A549 (cell line): ENCODE measurements around the gene VIPR1. TPM values are rescaled to one million over a fixed set of nuclear protein-coding genes. Genes with fewer than 3 reads are reported as not detected.
"Not testable (repeated sequence)": the region's sequence is repeated elsewhere in the genome, so short reads cannot be mapped to it uniquely, and the experiment has no call there.

Source experiments
- ATAC-seq, 2 experiments: fragments of 200-7000 bp in 1 of 2; fragments of >200 bp in 1 of 2; cut with Nextera tagmentation in 1 of 2; cut with Tn5 transposase in 1 of 2; 3 replicates each; pipeline versions ENCODE4 v1.8.0 to v1.9.1; 2018 to 2020; ENCODE audit warnings: mild to moderate bottlenecking in 1 of 2, moderate library complexity in 1 of 2
- CTCF ChIA-PET: fragments of 300-600 bp; sonication (Branson Sonifier 250); formaldehyde crosslinking; extraction: SDS; loops from one replicate; lab custom pipeline; 2021; ENCODE audit warnings: antibody characterized with exemption, inconsistent platforms; lab: Yijun Ruan, JAX
- POLR2A ChIA-PET: fragments of 350-600 bp; formaldehyde crosslinking; extraction: SDS; loops from one replicate; lab custom pipeline; 2021; ENCODE audit warnings: antibody characterized with exemption, inconsistent platforms; lab: Yijun Ruan, JAX
- DNase-seq, 2 experiments: peaks; one replicate each; pipeline versions ENCODE4 v3.0.0 to v3.0.0-alpha.2; 2011 to 2016; ENCODE audit warnings: low read depth in 1 of 2, low spot score in 1 of 2
- FAIRE-seq: peaks from 2 replicates; lab custom pipeline; 2011; peaks lifted over from hg19 to GRCh38; lab: Jason Lieb, UNC
- H3K27ac ChIP-seq, 2 experiments: fragments of >200 bp; sonication (Bioruptor Twin); formaldehyde crosslinking; 3 replicates each; pipeline ENCODE4 v1.5.1; 2016 to 2017
- H3K4me1 ChIP-seq: fragments of >200 bp; sonication (Bioruptor Twin); formaldehyde crosslinking; 3 replicates; pipeline ENCODE4 v1.6.1; 2016
- H3K4me2 ChIP-seq: fragments of >200 bp; sonication (Bioruptor Twin); formaldehyde crosslinking; 3 replicates; pipeline ENCODE4 v1.6.1; 2016
- H3K4me3 ChIP-seq: fragments of >200 bp; sonication (Bioruptor Twin); formaldehyde crosslinking; 3 replicates; pipeline ENCODE4 v1.5.1; 2016
- H3K9me3 ChIP-seq: fragments of >200 bp; sonication (Bioruptor Twin); formaldehyde crosslinking; 3 replicates; pipeline ENCODE4 v1.6.1; 2016
- BHLHE40 ChIP-seq: IDR thresholded peaks from 2 replicates; pipeline ENCODE4 v1.6.1; 2012; ENCODE audit warnings: low read depth, low read length, inconsistent platforms
- CHD4 ChIP-seq: fragments of 200-600 bp; sonication (generic); IDR thresholded peaks from 2 replicates; pipeline ENCODE4 v1.6.1; 2016; ENCODE audit warnings: antibody characterized with exemption, mild to moderate bottlenecking, borderline replicate concordance
- CTCF ChIP-seq: fragments of >200 bp; sonication (Bioruptor Twin); formaldehyde crosslinking; IDR thresholded peaks from 3 replicates; pipeline ENCODE4 v1.5.1; 2016
- HDAC2 ChIP-seq: fragments of 200-600 bp; sonication (generic); IDR thresholded peaks from 2 replicates; pipeline ENCODE4 v1.6.1; 2016
- JUN ChIP-seq, 2 experiments: fragments of >200 bp; sonication (Bioruptor Twin); formaldehyde crosslinking; IDR thresholded peaks; 2 replicates in 1 of 2; 3 replicates in 1 of 2; pipeline ENCODE4 v1.6.1; 2016 to 2017
- NPAS2 ChIP-seq: fragments of 250-450 bp; sonication (Bioruptor Pico); IDR thresholded peaks from 2 replicates; pipeline ENCODE4 v1.8.0; 2022; ENCODE audit warnings: mild to moderate bottlenecking, moderate library complexity, borderline replicate concordance
- RAD21 ChIP-seq, 2 experiments: fragments of >200 bp in 1 of 2; sonication (Bioruptor Twin) in 1 of 2; formaldehyde crosslinking in 1 of 2; IDR thresholded peaks in 1 of 2; conservative IDR thresholded peaks in 1 of 2; 2 replicates in 1 of 2; 3 replicates in 1 of 2; pipeline ENCODE4 v1.6.1; 2012 to 2018; ENCODE audit warnings: inconsistent platforms in 1 of 2
- REST ChIP-seq: fragments of 200-600 bp; sonication (generic); IDR thresholded peaks from 2 replicates; pipeline ENCODE4 v1.6.1; 2016; ENCODE audit warnings: antibody characterized with exemption, mild to moderate bottlenecking, moderate library complexity
- RFX5 ChIP-seq: fragments of 450-650 bp; IDR thresholded peaks from 2 replicates; pipeline ENCODE4 v1.7.1; 2014; ENCODE audit warnings: antibody characterized with exemption, mild to moderate bottlenecking, moderate library complexity
- SMC3 ChIP-seq: fragments of >200 bp; sonication (Bioruptor Twin); formaldehyde crosslinking; IDR thresholded peaks from 3 replicates; pipeline ENCODE4 v1.6.1; 2018; ENCODE audit warnings: inconsistent platforms
- SREBF2 ChIP-seq: fragments of 450-650 bp; IDR thresholded peaks from 2 replicates; pipeline ENCODE4 v1.6.1; 2014; ENCODE audit warnings: mild to moderate bottlenecking, moderate library complexity
- ZFP36 ChIP-seq: fragments of 450-650 bp; IDR thresholded peaks from 2 replicates; pipeline ENCODE4 v1.6.1; 2014; ENCODE audit warnings: borderline replicate concordance; ENCODE audit not compliant: partially characterized antibody
- ZSCAN20 ChIP-seq: fragments of 250-450 bp; sonication (Bioruptor Pico); IDR thresholded peaks from 2 replicates; pipeline ENCODE4 v1.8.0; 2022; ENCODE audit warnings: mild to moderate bottlenecking, moderate library complexity
- WGBS: methylation state at CpG from one replicate; pipeline ENCODE4 v1.1.6; 2017; ENCODE audit errors: missing lambda C conversion rate; 5-methylcytosine and 5-hydroxymethylcytosine counted together
- polyA plus RNA-seq, 4 experiments: library from polyadenylated mRNA; depleted of rRNA in 3 of 4; stranded (reverse); fragments of >200 nt; fragmentation: RNase III in 1 of 4; extraction: RNeasy Plus Mini Kit Qiagen cat#74134 plus additional on column Dnase treatment in 1 of 4; gene quantifications; 2 replicates in 3 of 4; 3 replicates in 1 of 4; pipeline ENCODE4 v1.2.3, GENCODE V29; 2011 to 2017

Gene VIPR1
- polyA plus RNA-seq, 2 of the 4 experiments (the other 2 are of a cell fraction), result 0.26 to 0.80 TPM

DNA sequence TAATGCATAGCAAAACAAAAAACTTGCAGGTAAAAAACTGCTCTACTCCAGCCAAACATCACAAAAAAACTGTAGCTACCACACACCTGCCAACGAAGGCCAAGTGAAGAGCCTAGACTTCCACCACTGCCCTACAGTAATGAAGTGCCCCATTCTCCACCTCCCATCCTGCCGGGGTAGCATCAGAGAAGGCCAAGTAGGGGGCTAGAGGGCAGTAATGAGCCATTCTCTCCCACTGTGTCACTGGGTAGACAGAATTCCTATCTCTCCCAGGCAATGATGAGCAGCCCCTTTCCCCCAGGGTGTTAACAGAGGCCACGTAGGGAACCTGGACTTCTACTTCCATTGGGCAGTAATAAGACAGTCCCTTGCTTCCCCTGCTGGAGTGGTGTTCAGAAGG lies 69.8 kb downstream of the VIPR1 start:
- DNase-seq, result peak; percentile 45 to 51
- 44% methylated on average over 3 of the region's 3 CpGs for WGBS
- POLR2A ChIA-PET, result no interaction called here

DNA sequence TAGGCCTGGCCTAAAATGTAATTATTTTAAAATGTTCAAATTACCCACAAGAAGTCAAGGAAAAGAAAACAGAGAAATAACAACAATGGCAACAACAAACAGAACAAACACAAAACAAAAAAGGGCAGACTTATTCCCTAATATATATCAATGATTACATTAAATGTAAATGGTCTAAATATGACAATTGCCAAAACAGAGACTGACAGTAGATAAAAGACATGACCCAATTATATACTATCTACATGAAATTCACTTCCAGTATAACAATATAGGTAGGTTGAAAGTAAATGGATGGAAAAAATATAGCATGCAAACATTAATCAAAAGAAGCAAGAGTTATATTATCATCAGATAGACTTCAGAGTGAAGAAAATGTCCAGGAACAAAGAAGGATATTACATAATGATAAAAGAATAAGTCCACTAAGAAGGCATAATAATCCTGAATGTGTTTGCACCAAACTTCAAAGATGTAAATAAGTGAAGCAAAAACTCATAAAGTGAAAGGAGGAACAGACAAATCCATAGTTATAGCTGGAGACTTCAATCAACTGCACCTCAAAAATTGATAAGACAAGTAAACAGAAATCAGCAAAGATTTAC lies 72.8 kb downstream of the VIPR1 start:
- POLR2A ChIA-PET, result interaction anchor here (0.9 kb wide), 1 partner anchor 15 kb away, joined by 3 read pairs; the partner anchor contains the start of gene SS18L2

More for the DNA sequence above, 69.8 kb downstream of the VIPR1 start:
- no peaks in the 10 kb centered on the region for H3K4me1 ChIP-seq
- H3K27ac ChIP-seq, result no peak overlapping the region
- no peak overlapping the region for H3K4me2 ChIP-seq
- ATAC-seq (peak; percentile 96 to 99), FAIRE-seq (no peak)
- H3K4me3 ChIP-seq, result no peak overlapping the region
- CTCF ChIA-PET, result interaction anchor here (0.6 to 1.4 kb wide), 9 partner anchors 8 to 182 kb away, joined by 3 to 5 read pairs (median 3); partner anchors contain the start of gene SS18L2
- peak; percentile 23; the same call in 1 of the 3 replicates for TF ChIP-seq SMC3
- TF ChIP-seq CTCF, result peak; percentile 41
- peak in 1 of 2 experiments; percentile 37; a peak in 2 of 5 replicates for TF ChIP-seq RAD21 (conservative IDR thresholded peaks at IDR 0.05 in 1 of 2, IDR thresholded peaks at IDR 0.05 in 1 of 2)
- TF ChIP-seq SREBF2, result no peak
- peaks cover 10% of the 10 kb centered on the region; the same call in 2 of the 3 replicates for H3K9me3 ChIP-seq

GRCh38 chr3:42578054-42578453 lies 75.6 kb downstream of the VIPR1 start:
- Histone ChIP-seq H3K27ac (no peak overlapping the region), H3K4me2 (no peak overlapping the region), H3K4me3 (no peak overlapping the region), H3K9me3 (peaks cover 10% of the 10 kb centered on the region; the same call in 2 of the 3 replicates), H3K4me1 (peaks cover 19% of the 10 kb centered on the region)
- TF ChIP-seq HDAC2 (no peak), CTCF (no peak), NPAS2 (CRISPR knock-in tag) (no peak), RFX5 (no peak), ZSCAN20 (CRISPR knock-in tag) (no peak), BHLHE40 (no peak), REST (no peak), JUN (IDR thresholded peaks at IDR 0.05) (no peak)
- POLR2A ChIA-PET, result no interaction called here
- CTCF ChIA-PET, result interaction anchor here (1.1 kb wide), 1 partner anchor 167 kb away, joined by 3 read pairs; no protein-coding TSS in a partner anchor
- 87% methylated on average over 4 of the region's 4 CpGs for WGBS
- FAIRE-seq (no peak), DNase-seq (no peak), ATAC-seq (no peak)

More for the DNA sequence above, 72.8 kb downstream of the VIPR1 start:
- CTCF ChIA-PET, result no interaction called here
- TF ChIP-seq ZFP36 (no peak), CHD4 (no peak), HDAC2 (0 out of 2 replicates have a peak, but pooled peaks have one; percentile 33)
- Histone ChIP-seq H3K4me2 (no peak overlapping the region), H3K4me3 (no peak overlapping the region), H3K9me3 (peaks cover 10% of the 10 kb centered on the region; the same call in 2 of the 3 replicates), H3K27ac (no peak overlapping the region), H3K4me1 (peaks cover 6% of the 10 kb centered on the region)
- DNase-seq (no peak), FAIRE-seq (no peak), ATAC-seq (no peak)

DNA sequence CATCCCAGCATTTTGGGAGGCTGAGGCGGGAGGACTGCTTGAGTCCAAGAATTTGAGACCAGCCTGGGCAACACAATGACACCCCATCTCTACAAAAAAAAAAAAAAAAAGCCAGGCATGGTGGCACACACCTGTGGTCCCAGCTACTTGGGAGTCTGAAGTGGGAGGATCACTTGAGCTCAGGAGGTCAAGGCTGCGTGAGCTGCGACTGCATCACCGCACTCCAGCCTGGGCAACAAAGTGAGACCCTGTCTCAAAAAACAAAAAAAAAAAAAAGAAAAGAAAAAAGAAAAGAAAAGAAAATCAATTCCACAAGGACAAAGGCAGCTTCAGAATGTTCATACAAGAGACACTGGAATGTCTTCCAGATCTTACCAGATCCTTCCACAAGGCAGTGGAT lies 76.9 kb downstream of the VIPR1 start:
- H3K27ac ChIP-seq, DNase-seq, POLR2A ChIA-PET, H3K4me2 ChIP-seq, H3K9me3 ChIP-seq, ATAC-seq, FAIRE-seq, H3K4me3 ChIP-seq: not testable (repeated sequence)
- 97% methylated on average over 4 of the region's 4 CpGs for WGBS
- peaks cover 20% of the 10 kb centered on the region for H3K4me1 ChIP-seq
- CTCF ChIA-PET, result interaction anchor here (0.8 kb wide), 1 partner anchor 348 kb away, joined by 3 read pairs; no protein-coding TSS in a partner anchor
